Measurements from ENCODE around the gene OR2F2. TPM values are rescaled to one million over a fixed set of nuclear protein-coding genes. Genes with fewer than 3 reads are reported as not detected.

OR2F2 gene
- not detected in 2 replicates for total RNA-seq (2014; rRNA removed; shearing (Covaris generic); ENCODE audit: low replicate concordance)

- Histone ChIP-seq H3K9me2 (replicated peaks; ENCODE audit: insufficient read depth, low read length) (no peaks in the 10 kb centered on the region), H3K4me3 (ENCODE audit: low read length) (no peak within 1 kb of the TSS), H3K36me3 (ENCODE audit: insufficient read depth, low read length) (no peaks in the 10 kb centered on the region), H4K20me1 (ENCODE audit: insufficient read depth, low read depth, low read length) (no peaks in the 10 kb centered on the region), H3K27me3 (ENCODE audit: low read length) (no peaks in the 10 kb centered on the region), H2AFZ (ENCODE audit: low read length) (no peak within 1 kb of the TSS), H3K27ac (ENCODE audit: low read length) (no peak within 1 kb of the TSS), H3K4me1 (ENCODE audit: low read length) (no peaks in the 10 kb centered on the region), H3K9me3 (ENCODE audit: low read length) (no peaks in the 10 kb centered on the region), H3K4me2 (ENCODE audit: low read depth, low read length, poor library complexity, severe bottlenecking) (no peak within 1 kb of the TSS), H3K9ac (ENCODE audit: low read length) (no peak within 1 kb of the TSS), H3K79me2 (ENCODE audit: low read length) (no peaks in the 10 kb centered on the region)
- no peak for DNase-seq
Observed at GRCh38 chr7:143934526-143935325, at the start of gene OR2F2. TSS of gene OR2F2 (plus strand) at chr7:143935233. CDS start at chr7:143935233, 0 bp downstream.

GRCh38 chr7:143885951-143886350 lies 49.1 kb upstream of the OR2F2 start:
- no peaks in the 10 kb centered on the region for H3K9me3 ChIP-seq (ENCODE audit: low read length)
- H3K27me3 ChIP-seq (ENCODE audit: low read length) = no peaks in the 10 kb centered on the region
- H3K79me2 ChIP-seq (ENCODE audit: low read length) = no peaks in the 10 kb centered on the region
- H3K4me2 ChIP-seq (ENCODE audit: low read depth, low read length, poor library complexity, severe bottlenecking) = peak overlapping the region; percentile 53
- H2AFZ ChIP-seq (ENCODE audit: low read length) = no peak overlapping the region
- H3K4me1 ChIP-seq (ENCODE audit: low read length) = peaks cover 16% of the 10 kb centered on the region
- H3K36me3 ChIP-seq (ENCODE audit: insufficient read depth, low read length) = no peaks in the 10 kb centered on the region
- H3K4me3 ChIP-seq (ENCODE audit: low read length) = no peak overlapping the region
- DNase-seq = peak; percentile 48
- no peak overlapping the region for H3K9ac ChIP-seq (ENCODE audit: low read length)
- H4K20me1 ChIP-seq (ENCODE audit: insufficient read depth, low read depth, low read length) = no peaks in the 10 kb centered on the region
- no peak overlapping the region for H3K27ac ChIP-seq (ENCODE audit: low read length)
- no peaks in the 10 kb centered on the region for H3K9me2 ChIP-seq (replicated peaks; ENCODE audit: insufficient read depth, low read length)

- Histone ChIP-seq H3K4me3 (ENCODE audit: low read length) (no peak overlapping the region), H3K36me3 (ENCODE audit: insufficient read depth, low read length) (no peaks in the 10 kb centered on the region), H3K9ac (ENCODE audit: low read length) (no peak overlapping the region), H3K27ac (ENCODE audit: low read length) (no peak overlapping the region), H3K4me2 (ENCODE audit: low read depth, low read length, poor library complexity, severe bottlenecking) (no peak overlapping the region), H3K4me1 (ENCODE audit: low read length) (peaks cover 16% of the 10 kb centered on the region), H4K20me1 (ENCODE audit: insufficient read depth, low read depth, low read length) (0 out of 2 replicates have a peak, but pooled peaks cover 4% of the 10 kb centered on the region), H3K9me3 (ENCODE audit: low read length) (no peaks in the 10 kb centered on the region), H3K27me3 (ENCODE audit: low read length) (no peaks in the 10 kb centered on the region), H3K9me2 (replicated peaks; ENCODE audit: insufficient read depth, low read length) (no peaks in the 10 kb centered on the region), H2AFZ (ENCODE audit: low read length) (no peak overlapping the region), H3K79me2 (ENCODE audit: low read length) (no peaks in the 10 kb centered on the region)
- DNase-seq = no peak
Observed at GRCh38 chr7:143886826-143887477, 48.1 kb upstream of the OR2F2 start.

- DNase-seq = no peak
- Histone ChIP-seq H3K4me1 (ENCODE audit: low read length) (peaks cover 16% of the 10 kb centered on the region), H3K79me2 (ENCODE audit: low read length) (no peaks in the 10 kb centered on the region), H3K4me2 (ENCODE audit: low read depth, low read length, poor library complexity, severe bottlenecking) (no peak overlapping the region), H3K27me3 (ENCODE audit: low read length) (no peaks in the 10 kb centered on the region), H4K20me1 (ENCODE audit: insufficient read depth, low read depth, low read length) (0 out of 2 replicates have a peak, but pooled peaks cover 4% of the 10 kb centered on the region), H2AFZ (ENCODE audit: low read length) (no peak overlapping the region), H3K4me3 (ENCODE audit: low read length) (no peak overlapping the region), H3K9ac (ENCODE audit: low read length) (no peak overlapping the region), H3K9me3 (ENCODE audit: low read length) (no peaks in the 10 kb centered on the region), H3K9me2 (replicated peaks; ENCODE audit: insufficient read depth, low read length) (no peaks in the 10 kb centered on the region), H3K27ac (ENCODE audit: low read length) (no peak overlapping the region), H3K36me3 (ENCODE audit: insufficient read depth, low read length) (no peaks in the 10 kb centered on the region)
Observed at GRCh38 chr7:143889068-143889467, 46.0 kb upstream of the OR2F2 start.

- Histone ChIP-seq H3K27ac (ENCODE audit: low read length) (no peak overlapping the region), H3K36me3 (ENCODE audit: insufficient read depth, low read length) (no peaks in the 10 kb centered on the region), H3K79me2 (ENCODE audit: low read length) (no peaks in the 10 kb centered on the region), H3K27me3 (ENCODE audit: low read length) (no peaks in the 10 kb centered on the region), H3K9me2 (replicated peaks; ENCODE audit: insufficient read depth, low read length) (no peaks in the 10 kb centered on the region), H3K9ac (ENCODE audit: low read length) (no peak overlapping the region), H3K4me2 (ENCODE audit: low read depth, low read length, poor library complexity, severe bottlenecking) (no peak overlapping the region), H4K20me1 (ENCODE audit: insufficient read depth, low read depth, low read length) (0 out of 2 replicates have a peak, but pooled peaks cover 4% of the 10 kb centered on the region), H3K9me3 (ENCODE audit: low read length) (no peaks in the 10 kb centered on the region), H3K4me3 (ENCODE audit: low read length) (no peak overlapping the region), H2AFZ (ENCODE audit: low read length) (no peak overlapping the region), H3K4me1 (ENCODE audit: low read length) (peaks cover 10% of the 10 kb centered on the region)
- DNase-seq = no peak
Observed at GRCh38 chr7:143890558-143890957, 44.5 kb upstream of the OR2F2 start.

GRCh38 chr7:143891457-143891856 lies 43.6 kb upstream of the OR2F2 start:
- H3K4me1 ChIP-seq (ENCODE audit: low read length) = peaks cover under 1% of the 10 kb centered on the region
- H3K79me2 ChIP-seq (ENCODE audit: low read length) = no peaks in the 10 kb centered on the region
- 0 out of 2 replicates have a peak, but pooled peaks cover 4% of the 10 kb centered on the region for H4K20me1 ChIP-seq (ENCODE audit: insufficient read depth, low read depth, low read length)
- H3K4me2 ChIP-seq (ENCODE audit: low read depth, low read length, poor library complexity, severe bottlenecking) = no peak overlapping the region
- no peak overlapping the region for H3K9ac ChIP-seq (ENCODE audit: low read length)
- no peaks in the 10 kb centered on the region for H3K27me3 ChIP-seq (ENCODE audit: low read length)
- no peak overlapping the region for H3K27ac ChIP-seq (ENCODE audit: low read length)
- no peak for DNase-seq
- H2AFZ ChIP-seq (ENCODE audit: low read length) = no peak overlapping the region
- no peaks in the 10 kb centered on the region for H3K36me3 ChIP-seq (ENCODE audit: insufficient read depth, low read length)
- H3K4me3 ChIP-seq (ENCODE audit: low read length) = no peak overlapping the region
- no peaks in the 10 kb centered on the region for H3K9me2 ChIP-seq (replicated peaks; ENCODE audit: insufficient read depth, low read length)
- no peaks in the 10 kb centered on the region for H3K9me3 ChIP-seq (ENCODE audit: low read length)

GRCh38 chr7:143892527-143893300 lies 42.3 kb upstream of the OR2F2 start:
- no peaks in the 10 kb centered on the region for H3K9me3 ChIP-seq (ENCODE audit: low read length)
- no peak overlapping the region for H2AFZ ChIP-seq (ENCODE audit: low read length)
- peak; percentile 83 for DNase-seq
- 0 out of 2 replicates have a peak, but pooled peaks cover 4% of the 10 kb centered on the region for H4K20me1 ChIP-seq (ENCODE audit: insufficient read depth, low read depth, low read length)
- no peaks in the 10 kb centered on the region for H3K79me2 ChIP-seq (ENCODE audit: low read length)
- H3K27ac ChIP-seq (ENCODE audit: low read length) = no peak overlapping the region
- H3K9ac ChIP-seq (ENCODE audit: low read length) = no peak overlapping the region
- no peaks in the 10 kb centered on the region for H3K27me3 ChIP-seq (ENCODE audit: low read length)
- no peak overlapping the region for H3K4me3 ChIP-seq (ENCODE audit: low read length)
- H3K9me2 ChIP-seq (replicated peaks; ENCODE audit: insufficient read depth, low read length) = no peaks in the 10 kb centered on the region
- no peak overlapping the region for H3K4me2 ChIP-seq (ENCODE audit: low read depth, low read length, poor library complexity, severe bottlenecking)
- no peaks in the 10 kb centered on the region for H3K36me3 ChIP-seq (ENCODE audit: insufficient read depth, low read length)
- no peaks in the 10 kb centered on the region for H3K4me1 ChIP-seq (ENCODE audit: low read length)

GRCh38 chr7:143896667-143897066 lies 38.4 kb upstream of the OR2F2 start:
- Histone ChIP-seq H3K9me3 (ENCODE audit: low read length) (no peaks in the 10 kb centered on the region), H2AFZ (ENCODE audit: low read length) (no peak overlapping the region), H3K4me1 (ENCODE audit: low read length) (peaks cover 5% of the 10 kb centered on the region), H3K79me2 (ENCODE audit: low read length) (no peaks in the 10 kb centered on the region), H3K9ac (ENCODE audit: low read length) (no peak overlapping the region), H3K9me2 (replicated peaks; ENCODE audit: insufficient read depth, low read length) (no peaks in the 10 kb centered on the region), H3K4me3 (ENCODE audit: low read length) (no peak overlapping the region), H3K36me3 (ENCODE audit: insufficient read depth, low read length) (no peaks in the 10 kb centered on the region), H3K4me2 (ENCODE audit: low read depth, low read length, poor library complexity, severe bottlenecking) (no peak overlapping the region), H3K27me3 (ENCODE audit: low read length) (no peaks in the 10 kb centered on the region), H4K20me1 (ENCODE audit: insufficient read depth, low read depth, low read length) (0 out of 2 replicates have a peak, but pooled peaks cover 2% of the 10 kb centered on the region), H3K27ac (ENCODE audit: low read length) (no peak overlapping the region)
- no peak for DNase-seq
